Epithelial cell of proximal tubule (primary cell): Measurements from ENCODE around the gene KIF6. TPM values are rescaled to one million over a fixed set of nuclear protein-coding genes. Genes with fewer than 3 reads are reported as not detected.

Experiments
- DNase-seq: peaks from one replicate; pipeline ENCODE4 v3.0.0-alpha.2; 2011; ENCODE audit warnings: low read depth
- H3K4me3 ChIP-seq: 2 replicates; pipeline ENCODE4 v1.5.1; 2011; ENCODE audit warnings: low read depth, mild to moderate bottlenecking, low read length
- total RNA-seq: library from RNA; depleted of rRNA; stranded (reverse); fragments of >200 nt; gene quantifications from 2 replicates; pipeline ENCODE4 v1.2.3, GENCODE V29; 2015
- TF ChIP-seq, protein P1 (sequence below): conservative IDR thresholded peaks from 2 replicates; pipeline ENCODE4 v1.5.1; 2012; ENCODE audit warnings: low read depth, mild to moderate bottlenecking, low read length

KIF6 gene
- total RNA-seq, 1 donor from 2014 or later = 0.69 TPM

DNA sequence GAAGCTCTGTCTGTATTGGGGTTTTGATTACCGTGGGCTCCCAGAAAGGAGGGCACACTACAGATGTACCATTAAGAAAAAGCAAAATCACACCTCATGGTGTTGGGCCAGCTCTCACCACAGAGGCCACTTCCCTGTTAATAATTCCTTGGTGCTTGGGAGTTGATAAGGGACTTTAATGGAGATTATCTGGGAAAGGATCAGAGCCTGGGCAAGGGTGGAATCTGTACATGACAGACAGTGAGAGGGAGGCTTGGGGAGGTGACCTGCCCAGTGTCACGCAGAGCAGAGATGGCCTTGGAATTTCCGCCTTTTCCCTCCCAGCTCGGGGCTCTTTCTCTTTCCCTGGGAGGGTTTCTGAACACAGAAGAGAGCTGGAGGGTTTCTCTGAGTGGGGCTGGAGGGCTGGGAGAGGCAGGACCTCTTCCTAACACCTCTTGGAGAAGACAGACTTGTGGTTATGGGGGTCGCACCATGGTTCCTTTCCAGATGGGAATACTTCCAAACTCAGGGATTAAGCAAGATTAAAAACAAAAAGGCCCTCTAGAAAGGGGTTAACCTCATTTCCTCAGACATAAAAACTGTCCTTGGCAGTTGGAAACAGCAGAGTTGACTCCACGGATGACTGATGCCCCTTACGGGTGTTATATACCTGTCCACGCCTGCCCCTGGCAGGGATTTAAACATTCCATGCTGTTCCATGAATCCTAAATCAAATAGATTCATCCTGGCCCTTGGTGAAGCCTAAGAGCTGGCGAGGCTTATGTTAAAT, 385.9 kb downstream of the KIF6 start:
- no peak overlapping the region for H3K4me3 ChIP-seq
- DNase-seq = no peak
- TF ChIP-seq, protein P1, sequence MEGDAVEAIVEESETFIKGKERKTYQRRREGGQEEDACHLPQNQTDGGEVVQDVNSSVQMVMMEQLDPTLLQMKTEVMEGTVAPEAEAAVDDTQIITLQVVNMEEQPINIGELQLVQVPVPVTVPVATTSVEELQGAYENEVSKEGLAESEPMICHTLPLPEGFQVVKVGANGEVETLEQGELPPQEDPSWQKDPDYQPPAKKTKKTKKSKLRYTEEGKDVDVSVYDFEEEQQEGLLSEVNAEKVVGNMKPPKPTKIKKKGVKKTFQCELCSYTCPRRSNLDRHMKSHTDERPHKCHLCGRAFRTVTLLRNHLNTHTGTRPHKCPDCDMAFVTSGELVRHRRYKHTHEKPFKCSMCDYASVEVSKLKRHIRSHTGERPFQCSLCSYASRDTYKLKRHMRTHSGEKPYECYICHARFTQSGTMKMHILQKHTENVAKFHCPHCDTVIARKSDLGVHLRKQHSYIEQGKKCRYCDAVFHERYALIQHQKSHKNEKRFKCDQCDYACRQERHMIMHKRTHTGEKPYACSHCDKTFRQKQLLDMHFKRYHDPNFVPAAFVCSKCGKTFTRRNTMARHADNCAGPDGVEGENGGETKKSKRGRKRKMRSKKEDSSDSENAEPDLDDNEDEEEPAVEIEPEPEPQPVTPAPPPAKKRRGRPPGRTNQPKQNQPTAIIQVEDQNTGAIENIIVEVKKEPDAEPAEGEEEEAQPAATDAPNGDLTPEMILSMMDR = no peak

DNA sequence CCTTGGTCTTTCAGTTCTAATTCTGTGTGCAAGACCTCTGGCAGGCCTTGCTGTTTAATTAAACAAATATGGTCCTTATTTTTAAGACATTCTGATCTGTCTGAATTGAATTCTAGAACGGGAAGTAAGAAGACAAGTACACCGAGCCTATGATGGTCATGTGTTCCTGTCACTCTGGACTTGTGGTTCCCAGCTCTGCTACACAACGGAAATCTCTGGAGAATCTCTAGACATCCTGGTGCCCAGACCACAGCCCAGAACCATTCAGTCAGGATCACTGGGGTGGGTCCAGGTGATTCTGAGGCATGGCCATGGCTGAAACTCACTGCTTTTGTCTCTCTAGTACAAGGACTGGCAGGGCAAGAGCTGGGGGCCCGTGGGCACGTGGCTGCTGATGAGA, 386.8 kb downstream of the KIF6 start:
- H3K4me3 ChIP-seq = no peak overlapping the region

DNA sequence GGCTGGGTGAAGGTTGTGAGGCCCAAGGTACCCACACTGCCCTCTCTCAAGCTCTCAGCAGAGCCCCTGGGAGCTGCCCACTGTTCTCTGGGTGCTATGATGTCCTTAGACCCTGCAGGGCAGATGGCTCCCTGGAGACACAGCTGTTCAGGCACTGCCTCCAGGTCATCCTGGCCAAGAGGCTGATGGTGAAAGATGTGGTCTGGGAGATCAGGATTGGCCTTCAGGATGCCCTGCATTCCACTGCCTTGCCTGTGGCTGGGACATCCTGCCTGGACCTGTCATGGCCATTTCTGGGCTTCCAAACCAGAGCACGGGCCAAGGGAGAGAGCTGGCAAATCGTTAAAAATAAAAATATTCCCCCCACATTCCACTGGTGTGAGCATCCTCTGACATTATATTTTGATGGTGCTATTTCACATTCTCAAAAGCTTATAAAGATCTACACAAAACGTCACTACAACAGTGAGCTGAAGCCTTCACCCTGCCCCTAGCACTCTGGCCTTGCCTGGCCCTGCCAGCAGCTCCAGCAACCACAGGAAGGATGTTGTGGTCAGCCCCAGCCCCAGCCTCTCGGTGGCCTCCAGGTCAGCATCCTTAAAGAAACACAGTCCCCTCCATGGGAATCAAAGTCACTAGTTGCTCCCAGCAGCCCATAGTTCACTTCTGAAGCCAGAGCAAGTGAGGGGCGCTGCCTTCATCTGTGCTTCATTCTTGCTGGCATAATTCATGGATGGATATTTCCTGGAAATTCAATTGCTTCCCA, 389.2 kb downstream of the KIF6 start:
- H3K4me3 ChIP-seq = no peak overlapping the region
- TF ChIP-seq, protein P1 = no peak
- DNase-seq = no peak

More for the DNA sequence above, 386.8 kb downstream of the KIF6 start:
- TF ChIP-seq, protein P1 = no peak
- no peak for DNase-seq

GRCh38 chr6:39333644-39334438, 391.4 kb downstream of the KIF6 start:
- no peak overlapping the region for H3K4me3 ChIP-seq
- DNase-seq = no peak
- TF ChIP-seq, protein P1 = no peak

GRCh38 chr6:39330476-39330875, 394.7 kb downstream of the KIF6 start:
- TF ChIP-seq, protein P1 = no peak
- no peak overlapping the region for H3K4me3 ChIP-seq
- no peak for DNase-seq

- TF ChIP-seq, protein P1 = no peak
- DNase-seq = no peak
- no peak overlapping the region for H3K4me3 ChIP-seq
These were observed 395.2 kb downstream of the KIF6 start for GRCh38 chr6:39330057-39330456.
